Measurements from ENCODE around the gene FGFR4.

Gene FGFR4

GRCh38 chr5:177109810-177110209, 23.1 kb downstream of the FGFR4 start:
- TF ChIP-seq EGR1 (IDR thresholded peaks at IDR 0.05) (no peak), RAD21 (IDR thresholded peaks at IDR 0.05; ENCODE audit: low read depth) (no peak)

GRCh38 chr5:177111720-177112394, 25.1 kb downstream of the FGFR4 start:
- TF ChIP-seq RAD21 (IDR thresholded peaks at IDR 0.05; ENCODE audit: low read depth) = peak; percentile 98
- no peak for TF ChIP-seq REST (IDR thresholded peaks at IDR 0.05; ENCODE audit: low read depth)
- TF ChIP-seq, protein P1, sequence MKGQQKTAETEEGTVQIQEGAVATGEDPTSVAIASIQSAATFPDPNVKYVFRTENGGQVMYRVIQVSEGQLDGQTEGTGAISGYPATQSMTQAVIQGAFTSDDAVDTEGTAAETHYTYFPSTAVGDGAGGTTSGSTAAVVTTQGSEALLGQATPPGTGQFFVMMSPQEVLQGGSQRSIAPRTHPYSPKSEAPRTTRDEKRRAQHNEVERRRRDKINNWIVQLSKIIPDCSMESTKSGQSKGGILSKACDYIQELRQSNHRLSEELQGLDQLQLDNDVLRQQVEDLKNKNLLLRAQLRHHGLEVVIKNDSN (IDR thresholded peaks at IDR 0.05) = no peak

DNA sequence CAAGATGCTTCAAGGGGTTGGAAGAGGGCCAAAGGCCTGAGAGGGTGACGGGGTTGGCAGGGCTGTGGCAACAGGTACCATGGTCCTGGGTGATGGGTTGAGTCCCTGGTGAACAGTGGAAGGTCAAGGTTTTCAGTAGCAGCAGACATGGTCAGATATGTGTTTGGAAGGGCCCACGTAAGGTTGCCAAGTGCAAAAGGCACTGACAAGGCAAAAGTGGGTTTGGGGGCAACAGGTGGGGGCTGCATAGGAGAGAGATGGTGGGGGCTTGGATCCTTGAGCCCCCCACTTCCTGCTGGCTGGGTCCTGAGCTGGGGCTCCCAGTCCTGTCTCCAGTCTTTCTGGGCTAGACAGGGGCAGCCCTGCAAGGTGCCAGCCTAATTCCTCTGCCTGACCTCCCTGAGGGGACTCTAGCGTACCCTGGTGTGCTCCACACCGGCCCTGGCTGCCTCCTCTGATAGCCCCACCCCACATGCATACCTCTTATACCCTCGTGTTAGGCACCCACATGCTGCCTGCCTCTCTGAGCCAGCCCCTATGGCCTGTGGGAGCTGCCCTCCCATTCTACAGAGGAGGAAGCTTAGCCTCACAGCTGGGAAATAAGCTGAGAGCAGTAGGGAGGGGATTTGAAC, 26.0 kb downstream of the FGFR4 start:
- TF ChIP-seq REST (IDR thresholded peaks at IDR 0.05; ENCODE audit: low read depth) (no peak), CEBPB (IDR thresholded peaks at IDR 0.05) (no peak), NFIC (IDR thresholded peaks at IDR 0.05) (no peak), TAF1 (IDR thresholded peaks at IDR 0.05; ENCODE audit: low read depth) (no peak), EP300 (IDR thresholded peaks at IDR 0.05; ENCODE audit: borderline replicate concordance) (no peak), EGR1 (IDR thresholded peaks at IDR 0.05) (no peak), CREB1 (IDR thresholded peaks at IDR 0.05; ENCODE audit: low read depth) (no peak), YY1 (IDR thresholded peaks at IDR 0.05; ENCODE audit: low read depth) (no peak), TCF12 (IDR thresholded peaks at IDR 0.05; ENCODE audit: low read depth) (no peak), FOXM1 (IDR thresholded peaks at IDR 0.05; ENCODE audit: borderline replicate concordance, low read depth) (no peak), TEAD4 (IDR thresholded peaks at IDR 0.05) (no peak), ZBTB7A (IDR thresholded peaks at IDR 0.05; ENCODE audit: low read depth) (no peak), RAD21 (IDR thresholded peaks at IDR 0.05; ENCODE audit: low read depth) (no peak)
- TF ChIP-seq, protein P2, sequence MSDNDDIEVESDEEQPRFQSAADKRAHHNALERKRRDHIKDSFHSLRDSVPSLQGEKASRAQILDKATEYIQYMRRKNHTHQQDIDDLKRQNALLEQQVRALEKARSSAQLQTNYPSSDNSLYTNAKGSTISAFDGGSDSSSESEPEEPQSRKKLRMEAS (IDR thresholded peaks at IDR 0.05) = no peak
- TF ChIP-seq, protein P1 (IDR thresholded peaks at IDR 0.05) = no peak

DNA sequence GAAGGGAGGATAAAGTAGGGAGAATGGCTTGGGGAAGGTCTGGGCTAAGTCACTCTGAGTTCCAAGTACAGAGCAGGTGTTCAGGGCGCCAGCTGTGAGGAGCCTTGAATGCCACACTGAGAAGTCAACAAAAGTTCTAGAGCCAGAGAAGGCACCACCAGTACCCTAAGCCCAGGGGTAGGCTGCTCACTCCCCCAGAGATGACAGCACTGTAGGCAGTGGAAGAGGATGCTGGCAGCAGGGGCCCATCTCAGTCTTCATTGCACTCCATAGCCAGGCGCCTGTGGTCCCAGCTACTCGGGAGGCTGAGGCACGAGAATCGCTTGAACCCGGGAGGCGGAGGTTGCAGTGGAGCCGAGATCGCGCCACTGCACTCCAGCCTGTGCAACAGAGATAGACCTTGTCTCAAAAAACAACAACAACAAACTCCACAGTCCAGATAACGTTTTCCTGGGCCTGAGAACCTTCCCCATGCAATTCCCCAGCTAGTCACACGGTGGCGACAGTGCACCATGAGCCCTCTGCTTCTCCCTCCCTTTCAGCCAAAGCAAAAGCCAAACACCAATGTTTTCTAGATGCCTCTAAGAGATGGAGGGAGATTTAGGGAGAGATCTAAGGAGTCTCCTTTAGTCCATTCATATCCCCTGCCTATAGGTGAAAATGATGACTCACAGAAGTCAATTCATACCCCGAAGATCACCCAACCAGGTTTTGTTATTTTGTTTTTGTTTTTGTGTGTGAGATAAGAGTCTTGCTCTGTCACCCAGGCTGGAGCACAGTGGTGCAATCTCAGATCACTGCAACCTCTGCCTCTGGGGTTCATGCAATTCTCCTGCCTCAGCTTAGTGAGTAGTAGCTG, 27.1 kb downstream of the FGFR4 start:
- TF ChIP-seq REST (IDR thresholded peaks at IDR 0.05; ENCODE audit: low read depth) = no peak
- no peak for TF ChIP-seq CREB1 (IDR thresholded peaks at IDR 0.05; ENCODE audit: low read depth)
- TF ChIP-seq YY1 (IDR thresholded peaks at IDR 0.05; ENCODE audit: low read depth) = no peak
- peak; percentile 99 for TF ChIP-seq RAD21 (IDR thresholded peaks at IDR 0.05; ENCODE audit: low read depth)
- no peak for TF ChIP-seq TCF12 (IDR thresholded peaks at IDR 0.05; ENCODE audit: low read depth)
- no peak for TF ChIP-seq FOXM1 (IDR thresholded peaks at IDR 0.05; ENCODE audit: borderline replicate concordance, low read depth)
- TF ChIP-seq CEBPB (IDR thresholded peaks at IDR 0.05) = no peak

All from Ishikawa (cell line).